ENCODE results near the gene PRR5L. TPM values are rescaled to one million over a fixed set of nuclear protein-coding genes. Genes with fewer than 3 reads are reported as not detected.
A peak's percentile ranks its signal among the peaks of the same experiment; 100 is the strongest.

Gene PRR5L
- total RNA-seq, 4 donors from 2014 or later: 4.7 to 11.5 (median 6.0) TPM

DNA sequence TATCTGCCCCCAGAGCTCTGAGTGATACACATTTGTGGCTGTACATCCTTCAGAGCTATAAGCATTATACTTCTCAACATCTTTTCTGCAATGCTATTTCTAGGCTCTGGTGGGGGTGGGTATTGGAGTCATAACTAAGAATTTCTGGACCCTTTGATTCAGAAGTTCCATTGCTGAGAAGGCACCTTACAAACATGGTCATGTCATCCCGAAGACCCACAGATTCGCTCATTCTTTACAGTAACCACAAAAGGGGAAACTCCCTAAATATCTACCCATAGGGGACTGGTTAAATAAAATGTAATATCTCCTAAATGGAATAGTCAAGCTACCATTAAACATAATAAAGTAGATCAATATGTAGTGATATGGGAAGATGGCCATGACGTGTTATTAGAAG is 98.8 kb downstream of the PRR5L start:
- H3K36me3 ChIP-seq: no peaks in the 10 kb centered on the region
- H3K4me1 ChIP-seq: peaks cover 0 to 3% of the 10 kb centered on the region in 2 donors
- DNase-seq: no peak
- no peak overlapping the region for H3K27ac ChIP-seq
- 96 to 97% methylated on average over 3 of the region's 3 CpGs for WGBS, 2 donors
- no peak overlapping the region for H3K4me3 ChIP-seq (replicated peaks in 1 of 3)
- TF ChIP-seq, protein P1, sequence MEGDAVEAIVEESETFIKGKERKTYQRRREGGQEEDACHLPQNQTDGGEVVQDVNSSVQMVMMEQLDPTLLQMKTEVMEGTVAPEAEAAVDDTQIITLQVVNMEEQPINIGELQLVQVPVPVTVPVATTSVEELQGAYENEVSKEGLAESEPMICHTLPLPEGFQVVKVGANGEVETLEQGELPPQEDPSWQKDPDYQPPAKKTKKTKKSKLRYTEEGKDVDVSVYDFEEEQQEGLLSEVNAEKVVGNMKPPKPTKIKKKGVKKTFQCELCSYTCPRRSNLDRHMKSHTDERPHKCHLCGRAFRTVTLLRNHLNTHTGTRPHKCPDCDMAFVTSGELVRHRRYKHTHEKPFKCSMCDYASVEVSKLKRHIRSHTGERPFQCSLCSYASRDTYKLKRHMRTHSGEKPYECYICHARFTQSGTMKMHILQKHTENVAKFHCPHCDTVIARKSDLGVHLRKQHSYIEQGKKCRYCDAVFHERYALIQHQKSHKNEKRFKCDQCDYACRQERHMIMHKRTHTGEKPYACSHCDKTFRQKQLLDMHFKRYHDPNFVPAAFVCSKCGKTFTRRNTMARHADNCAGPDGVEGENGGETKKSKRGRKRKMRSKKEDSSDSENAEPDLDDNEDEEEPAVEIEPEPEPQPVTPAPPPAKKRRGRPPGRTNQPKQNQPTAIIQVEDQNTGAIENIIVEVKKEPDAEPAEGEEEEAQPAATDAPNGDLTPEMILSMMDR (IDR thresholded peaks at IDR 0.05): no peak
- no peak for TF ChIP-seq POLR2A (IDR thresholded peaks at IDR 0.05)
- H3K27me3 ChIP-seq: no peaks in the 10 kb centered on the region
- no peaks in the 10 kb centered on the region for H3K9me3 ChIP-seq
- intact Hi-C loops (cut with DNase I): no loop called here

GRCh38 chr11:36395978-36396736 is 100.1 kb downstream of the PRR5L start:
- Histone ChIP-seq H3K27ac (no peak overlapping the region), H3K36me3 (no peaks in the 10 kb centered on the region), H3K9me3 (no peaks in the 10 kb centered on the region), H3K4me1 (peaks cover 0 to 3% of the 10 kb centered on the region in 2 donors), H3K4me3 (replicated peaks in 1 of 3) (no peak overlapping the region), H3K27me3 (no peaks in the 10 kb centered on the region)
- TF ChIP-seq POLR2A (IDR thresholded peaks at IDR 0.05): no peak
- TF ChIP-seq, protein P1 (IDR thresholded peaks at IDR 0.05): no peak
- no peak for DNase-seq
- intact Hi-C loops (cut with DNase I): no loop called here
- whole genome bisulfite sequencing, 2 donors: 89 to 91% methylated on average over 11 of the region's 11 CpGs

DNA sequence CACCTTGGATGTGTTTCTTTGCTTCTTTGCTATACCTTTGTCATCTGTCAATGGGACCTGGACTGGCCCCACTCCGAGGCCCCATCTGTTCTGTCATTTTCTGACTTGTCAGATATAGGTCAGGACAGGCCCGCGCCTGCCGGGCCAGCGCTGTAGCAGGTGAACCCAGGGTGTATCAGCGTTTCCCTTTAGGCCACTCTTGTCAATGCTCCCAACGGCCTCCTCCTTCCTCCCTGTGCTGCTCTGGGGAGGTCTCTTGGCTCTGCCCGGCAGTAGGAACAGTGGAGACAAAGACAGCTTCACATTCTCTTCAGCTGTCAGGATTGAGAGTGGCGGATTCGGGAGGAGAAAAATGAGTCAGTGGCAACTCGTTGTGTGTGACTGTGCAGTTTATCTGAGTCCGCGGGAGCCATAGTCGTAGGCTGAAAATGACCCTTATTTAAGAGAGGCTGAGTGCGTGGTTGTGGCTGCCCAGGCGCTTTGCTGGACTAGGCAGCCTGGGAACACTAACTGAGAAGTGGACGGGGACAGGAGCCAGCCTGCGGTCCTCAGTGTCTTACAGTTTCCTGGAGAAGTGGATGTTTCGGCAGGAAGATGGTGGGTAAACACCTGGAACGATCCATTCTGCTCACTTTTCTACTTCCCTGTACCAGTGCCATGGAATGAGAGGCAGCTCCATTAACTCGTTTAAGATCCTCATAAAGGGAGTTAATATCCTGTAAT is 102.3 kb downstream of the PRR5L start:
- Histone ChIP-seq H3K27me3 (no peaks in the 10 kb centered on the region), H3K4me3 (replicated peaks in 1 of 3) (no peak overlapping the region), H3K4me1 (peaks cover 0 to 3% of the 10 kb centered on the region in 2 donors), H3K9me3 (no peaks in the 10 kb centered on the region), H3K36me3 (no peaks in the 10 kb centered on the region), H3K27ac (no peak overlapping the region)
- intact Hi-C loops (cut with DNase I): no loop called here
- DNase-seq: no peak
- 85 to 92% methylated on average over 21 of the region's 21 CpGs for WGBS, 2 donors
- no peak for TF ChIP-seq POLR2A (IDR thresholded peaks at IDR 0.05)
- TF ChIP-seq, protein P1 (IDR thresholded peaks at IDR 0.05): no peak

GRCh38 chr11:36399236-36399635 is 103.1 kb downstream of the PRR5L start:
- DNase-seq: peak; percentile 17 to 34
- no peaks in the 10 kb centered on the region for H3K36me3 ChIP-seq
- 41 to 48% methylated on average over 4 of the region's 4 CpGs for WGBS, 2 donors
- H3K27ac ChIP-seq: no peak overlapping the region
- no peaks in the 10 kb centered on the region for H3K27me3 ChIP-seq
- TF ChIP-seq, protein P1 (IDR thresholded peaks at IDR 0.05): no peak
- TF ChIP-seq POLR2A (IDR thresholded peaks at IDR 0.05): no peak
- H3K9me3 ChIP-seq: no peaks in the 10 kb centered on the region
- H3K4me1 ChIP-seq: peaks cover 0 to 3% of the 10 kb centered on the region in 2 donors
- intact Hi-C loops (cut with DNase I): no loop called here
- H3K4me3 ChIP-seq (replicated peaks in 1 of 3): no peak overlapping the region

- WGBS, 2 donors: 94 to 98% methylated on average over 5 of the region's 5 CpGs
- peaks cover 0 to 3% of the 10 kb centered on the region in 2 donors for H3K4me1 ChIP-seq
- TF ChIP-seq, protein P1 (IDR thresholded peaks at IDR 0.05): no peak
- no peak for TF ChIP-seq POLR2A (IDR thresholded peaks at IDR 0.05)
Observed at GRCh38 chr11:36399745-36400144, 103.7 kb downstream of the PRR5L start.

More at GRCh38 chr11:36399745-36400144, 103.7 kb downstream of the PRR5L start:
- H3K27ac ChIP-seq: no peak overlapping the region
- DNase-seq: no peak
- no peaks in the 10 kb centered on the region for H3K36me3 ChIP-seq
- H3K4me3 ChIP-seq (replicated peaks in 1 of 3): no peak overlapping the region
- intact Hi-C loops (cut with DNase I): no loop called here
- H3K27me3 ChIP-seq: no peaks in the 10 kb centered on the region
- no peaks in the 10 kb centered on the region for H3K9me3 ChIP-seq

Measured in thyroid gland (tissue), 4 donors.